GM12878 (cell line): ENCODE results near the gene ZKSCAN2. TPM values are rescaled to one million over a fixed set of nuclear protein-coding genes. Genes with fewer than 3 reads are reported as not detected.

ENCODE experiments used
- ATAC-seq: fragments of 200-7000 bp; cut with Tn5 transposase; 3 replicates; pipeline ENCODE4 v1.9.1; 2020; ENCODE audit warnings: mild to moderate bottlenecking, moderate library complexity
- BruUV-seq: library from RNA; stranded (reverse); fragments of 400-500 nt; replicated peaks from 2 replicates; lab custom pipeline; 2021; lab: Mats Ljungman, UMichigan
- CTCF ChIA-PET: fragments of 300-600 bp; sonication (Branson Sonifier 250); formaldehyde crosslinking; extraction: SDS; loops from one replicate; lab custom pipeline; 2021; ENCODE audit warnings: inconsistent platforms; lab: Yijun Ruan, JAX
- POLR2A ChIA-PET: fragments of 350-600 bp; formaldehyde crosslinking; extraction: SDS; loops from one replicate; lab custom pipeline; 2021; ENCODE audit warnings: inconsistent platforms; lab: Charles Lee
- RAD21 ChIA-PET: fragments of 300-600 bp; sonication (Branson Sonifier 250); formaldehyde crosslinking; loops from one replicate; lab custom pipeline; 2023; ENCODE audit warnings: antibody characterized with exemption; ENCODE audit not compliant: unreplicated experiment; lab: Charles Lee
- SMC1A ChIA-PET: fragments of 300-600 bp; sonication (Branson Sonifier 250); formaldehyde crosslinking; loops from one replicate; lab custom pipeline; 2023; ENCODE audit not compliant: unreplicated experiment, uncharacterized antibody; lab: Charles Lee
- DNase-seq: peaks from one replicate; pipeline ENCODE4 v3.0.0-alpha.2; 2011; ENCODE audit warnings: low read depth, low spot score
- FAIRE-seq: peaks from 3 replicates; lab custom pipeline; 2011; peaks lifted over from hg19 to GRCh38; lab: Jason Lieb, UNC
- H2AFZ ChIP-seq: 2 replicates; pipeline ENCODE4 v1.6.0; 2011; ENCODE audit warnings: low read depth, low read length, control low read depth; ENCODE audit not compliant: control insufficient read depth
- H3K27ac ChIP-seq: 2 replicates; pipeline ENCODE4 v1.5.1; 2011; ENCODE audit warnings: control low read depth; ENCODE audit not compliant: control insufficient read depth, insufficient read depth
- H3K27me3 ChIP-seq, 2 experiments: replicated peaks in 1 of 2; 2 replicates each; pipeline versions ENCODE4 v1.6.0 to v1.6.1; 2011; ENCODE audit warnings: low read length in 1 of 2; ENCODE audit not compliant: control insufficient read depth in 2 of 2, insufficient read depth in 2 of 2
- H3K36me3 ChIP-seq, 2 experiments: 2 replicates each; pipeline ENCODE4 v1.5.1; 2011; ENCODE audit warnings: low read length in 1 of 2; ENCODE audit not compliant: control insufficient read depth in 2 of 2, insufficient read depth in 2 of 2
- H3K4me1 ChIP-seq: 2 replicates; pipeline ENCODE4 v1.6.1; 2011; ENCODE audit warnings: mild to moderate bottlenecking, low read length, moderate library complexity, mixed read lengths; ENCODE audit not compliant: control insufficient read depth, insufficient read depth
- H3K4me2 ChIP-seq: 2 replicates; pipeline ENCODE4 v1.6.0; 2011; ENCODE audit warnings: control low read depth; ENCODE audit not compliant: control insufficient read depth, insufficient read depth
- H3K4me3 ChIP-seq: fragments of 200-600 bp; sonication (generic); 2 replicates; pipeline ENCODE4 v1.5.1; 2016
- H3K79me2 ChIP-seq: 2 replicates; pipeline ENCODE4 v1.6.0; 2011; ENCODE audit warnings: low read length; ENCODE audit not compliant: control insufficient read depth, insufficient read depth
- H3K9ac ChIP-seq: 2 replicates; pipeline ENCODE4 v1.8.0; 2011; ENCODE audit warnings: low read length, control low read depth, mixed read lengths; ENCODE audit not compliant: control insufficient read depth, insufficient read depth
- H3K9me3 ChIP-seq: replicated peaks from 3 replicates; pipeline ENCODE4 v1.5.1; 2011; ENCODE audit warnings: mild to moderate bottlenecking, low read length; ENCODE audit not compliant: control insufficient read depth, insufficient read depth
- H4K20me1 ChIP-seq: 2 replicates; pipeline ENCODE4 v1.6.0; 2011; ENCODE audit not compliant: control insufficient read depth, insufficient read depth
- ATF3 ChIP-seq: IDR thresholded peaks from 2 replicates; pipeline ENCODE4 v1.6.1; 2011; ENCODE audit warnings: low read depth, mild to moderate bottlenecking, low read length, moderate library complexity, borderline replicate concordance; ENCODE audit errors: extremely low read depth
- FOS ChIP-seq: IDR thresholded peaks from 3 replicates; pipeline ENCODE4 v1.6.1; 2011; ENCODE audit warnings: borderline replicate concordance; ENCODE audit not compliant: insufficient read length; ENCODE audit errors: extremely low read depth
- NBN ChIP-seq: fragments of 450-650 bp; IDR thresholded peaks from 2 replicates; pipeline ENCODE4 v1.6.1; 2016
- NKRF ChIP-seq: fragments of 450-650 bp; conservative IDR thresholded peaks from 2 replicates; pipeline ENCODE4 v1.6.1; 2017; ENCODE audit warnings: mild to moderate bottlenecking, moderate library complexity
- RB1 ChIP-seq: fragments of 450-650 bp; formaldehyde crosslinking; IDR thresholded peaks from 2 replicates; pipeline ENCODE4 v1.6.1; 2017; ENCODE audit warnings: mild to moderate bottlenecking, borderline replicate concordance
- REST ChIP-seq: IDR thresholded peaks from 2 replicates; pipeline ENCODE4 v1.6.1; 2012; ENCODE audit warnings: mild to moderate bottlenecking, low read depth, low read length
- RFX5 ChIP-seq: IDR thresholded peaks from 2 replicates; pipeline ENCODE4 v1.6.1; 2011; ENCODE audit warnings: low read depth, low read length, improper control_type of control experiment
- SMAD1 ChIP-seq: fragments of 450-650 bp; IDR thresholded peaks from 2 replicates; pipeline ENCODE4 v1.6.1; 2018; ENCODE audit warnings: mild to moderate bottlenecking, low read depth; ENCODE audit not compliant: partially characterized antibody
- SRF ChIP-seq, 2 experiments: IDR thresholded peaks; 2 replicates each; pipeline ENCODE4 v1.6.1; 2011; ENCODE audit warnings: low read depth in 2 of 2, low read length in 2 of 2, mild to moderate bottlenecking in 1 of 2, moderate library complexity in 1 of 2
- ZBTB40 ChIP-seq: fragments of 450-650 bp; IDR thresholded peaks from 2 replicates; pipeline ENCODE4 v1.6.1; 2016; ENCODE audit warnings: mild to moderate bottlenecking, moderate library complexity, borderline replicate concordance
- WGBS: methylation state at CpG from one replicate; pipeline ENCODE4 v1.1.6; 2016; ENCODE audit warnings: low lambda C conversion rate; ENCODE audit not compliant: insufficient replicate concordance, insufficient coverage; ENCODE audit errors: missing lambda C conversion rate; 5-methylcytosine and 5-hydroxymethylcytosine counted together
- in situ Hi-C: fragments of 300-500 bp; cut with MboI; formaldehyde crosslinking; loops from 9 replicates; pipeline ENCODE4 v1.14.3; 2018; ENCODE audit warnings: mixed read lengths
- intact Hi-C: fragments of 100-400 bp; cut with micrococcal nuclease; formaldehyde crosslinking; loops from one replicate; pipeline ENCODE4 v1.14.2; 2022; ENCODE audit not compliant: unreplicated experiment
- polyA plus RNA-seq, 11 experiments: library from polyadenylated mRNA; depleted of rRNA in 4 of 11; unstranded in 6 of 11; stranded (reverse) in 5 of 11; fragments of >200 nt; fragmentation: Nextera tagmentation in 4 of 11; fragmentation: Illumina TruSeq in 1 of 11; extraction: Ambion mirVana in 4 of 11; extraction: Trizol in 1 of 11; gene quantifications; 1 replicate in 1 of 11; 2 replicates in 10 of 11; pipeline versions ENCODE4 v1.2.1 to v1.2.3, GENCODE V29; 2011 to 2016; ENCODE audit warnings: inconsistent platforms in 2 of 11, missing spikeins in 2 of 11, low read depth in 1 of 11
- total RNA-seq, 4 experiments: library from RNA; depleted of rRNA in 3 of 4; stranded (reverse); fragments of >200 nt in 3 of 4; fragmentation: Illumina TruSeq in 1 of 4; extraction: Trizol in 1 of 4; gene quantifications; 2 replicates each; pipeline versions ENCODE4 v1.2.1 to v1.2.3, GENCODE V29; 2013 to 2021

The ZKSCAN2 gene
- total and polyA plus RNA-seq, 10 of the 15 experiments (the other 5 are each of a cell fraction or from before 2014, with no cell fraction given): 0.75 to 6.6 (median 2.9) TPM

- TF ChIP-seq ZBTB40 (no peak), SRF (IDR thresholded peaks at IDR 0.05; ENCODE audit: low read depth in 2 of 2, low read length in 2 of 2) (0 out of 4 replicates have a peak, but pooled peaks of 1 of the 2 experiments have one; percentile 31)
Observed at GRCh38 chr16:25257470-25257955, at the start of gene ZKSCAN2 (continued).

- Histone ChIP-seq H2AFZ (no peak overlapping the region), H3K4me2 (no peak overlapping the region), H3K79me2 (no peaks in the 10 kb centered on the region), H3K9me3 (no peaks in the 10 kb centered on the region), H3K9ac (no peak overlapping the region), H3K27me3 (no peaks in the 10 kb centered on the region), H3K27ac (no peak overlapping the region), H3K36me3 (no peaks in the 10 kb centered on the region), H4K20me1 (no peaks in the 10 kb centered on the region), H3K4me3 (no peak overlapping the region), H3K4me1 (no peaks in the 10 kb centered on the region)
- ChIA-PET POLR2A (no interaction called here), RAD21 (interaction anchor here (0.7 kb wide), 1 partner anchor 10 kb away, joined by 3 read pairs; no protein-coding TSS in a partner anchor), CTCF (interaction anchor here (0.8 kb wide), 1 partner anchor 23 kb away, joined by 3 read pairs; no protein-coding TSS in a partner anchor), SMC1A (interaction anchor here (0.6 kb wide), 1 partner anchor 193 kb away, joined by 3 read pairs; no protein-coding TSS in a partner anchor)
- ATAC-seq (no peak), DNase-seq (no peak), FAIRE-seq (no peak)
- intact Hi-C loops: no loop called here
- 25% methylated on average over 4 of the region's 4 CpGs for WGBS
- in situ Hi-C loops: no loop called here
- BruUV-seq: no TSS peak
- no peak for TF ChIP-seq NBN
- TF ChIP-seq ATF3: no peak
- no peak for TF ChIP-seq NKRF
- TF ChIP-seq RB1: no peak
- TF ChIP-seq FOS: no peak
- no peak for TF ChIP-seq RFX5
- TF ChIP-seq REST: no peak
- no peak for TF ChIP-seq SMAD1
Observed at GRCh38 chr16:25299792-25300590, 42.3 kb upstream of the ZKSCAN2 start.
